Measurements from ENCODE around the gene ANTXR2.

DNA sequence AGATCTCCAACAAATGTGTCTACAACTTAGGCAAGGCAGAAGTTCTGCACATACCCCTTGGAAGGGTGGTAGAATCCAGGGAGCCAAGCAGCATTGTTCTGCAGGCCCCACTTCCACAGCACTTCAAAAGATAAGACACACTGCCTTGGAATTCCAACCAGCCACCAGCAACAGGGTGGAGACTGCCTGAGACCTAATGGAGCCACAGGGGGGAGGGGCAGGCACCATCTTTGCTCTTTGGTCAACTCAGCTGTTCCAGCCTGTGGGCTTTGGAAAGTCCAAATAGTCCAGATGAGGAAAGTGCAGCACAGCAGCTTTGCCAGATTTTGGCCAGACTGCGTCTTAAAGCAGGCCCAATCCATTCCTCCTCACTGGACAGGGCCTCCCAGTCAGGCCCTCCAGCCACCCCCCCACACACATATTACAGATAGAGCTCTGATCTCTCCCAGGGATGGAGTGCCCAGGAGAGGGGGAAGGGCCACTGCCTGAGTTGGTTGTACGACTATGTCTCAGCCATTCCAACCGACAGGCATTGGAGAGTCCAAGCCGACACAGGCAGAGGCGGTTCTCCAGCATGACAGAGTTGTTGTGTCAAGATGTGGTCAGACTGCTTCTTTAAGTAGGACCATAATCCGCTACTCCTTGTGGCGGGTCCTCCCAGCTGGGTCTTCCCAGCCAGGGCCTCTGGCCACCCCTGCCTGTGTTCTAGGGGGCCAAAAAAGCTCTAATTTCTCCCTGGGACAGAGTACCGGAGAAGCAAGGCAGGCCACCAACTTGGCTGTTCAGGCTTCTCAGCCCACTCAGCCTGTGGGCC is 42.5 kb upstream of the ANTXR2 start:
- TF ChIP-seq, protein P1, sequence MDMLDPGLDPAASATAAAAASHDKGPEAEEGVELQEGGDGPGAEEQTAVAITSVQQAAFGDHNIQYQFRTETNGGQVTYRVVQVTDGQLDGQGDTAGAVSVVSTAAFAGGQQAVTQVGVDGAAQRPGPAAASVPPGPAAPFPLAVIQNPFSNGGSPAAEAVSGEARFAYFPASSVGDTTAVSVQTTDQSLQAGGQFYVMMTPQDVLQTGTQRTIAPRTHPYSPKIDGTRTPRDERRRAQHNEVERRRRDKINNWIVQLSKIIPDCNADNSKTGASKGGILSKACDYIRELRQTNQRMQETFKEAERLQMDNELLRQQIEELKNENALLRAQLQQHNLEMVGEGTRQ (IDR thresholded peaks at IDR 0.05; ENCODE audit: low read length): no peak
- no peak for TF ChIP-seq MAX (IDR thresholded peaks at IDR 0.05)
- TF ChIP-seq SIRT6 (IDR thresholded peaks at IDR 0.05; ENCODE audit: low read length): no peak
- TF ChIP-seq, protein P2, sequence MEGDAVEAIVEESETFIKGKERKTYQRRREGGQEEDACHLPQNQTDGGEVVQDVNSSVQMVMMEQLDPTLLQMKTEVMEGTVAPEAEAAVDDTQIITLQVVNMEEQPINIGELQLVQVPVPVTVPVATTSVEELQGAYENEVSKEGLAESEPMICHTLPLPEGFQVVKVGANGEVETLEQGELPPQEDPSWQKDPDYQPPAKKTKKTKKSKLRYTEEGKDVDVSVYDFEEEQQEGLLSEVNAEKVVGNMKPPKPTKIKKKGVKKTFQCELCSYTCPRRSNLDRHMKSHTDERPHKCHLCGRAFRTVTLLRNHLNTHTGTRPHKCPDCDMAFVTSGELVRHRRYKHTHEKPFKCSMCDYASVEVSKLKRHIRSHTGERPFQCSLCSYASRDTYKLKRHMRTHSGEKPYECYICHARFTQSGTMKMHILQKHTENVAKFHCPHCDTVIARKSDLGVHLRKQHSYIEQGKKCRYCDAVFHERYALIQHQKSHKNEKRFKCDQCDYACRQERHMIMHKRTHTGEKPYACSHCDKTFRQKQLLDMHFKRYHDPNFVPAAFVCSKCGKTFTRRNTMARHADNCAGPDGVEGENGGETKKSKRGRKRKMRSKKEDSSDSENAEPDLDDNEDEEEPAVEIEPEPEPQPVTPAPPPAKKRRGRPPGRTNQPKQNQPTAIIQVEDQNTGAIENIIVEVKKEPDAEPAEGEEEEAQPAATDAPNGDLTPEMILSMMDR (IDR thresholded peaks at IDR 0.05; ENCODE audit: control extremely low read depth in 1 of 3, insufficient read depth in 1 of 3, low read depth in 1 of 3, low read length in 3 of 3): no peak
- no peak for TF ChIP-seq RAD21 (IDR thresholded peaks at IDR 0.05 in 1 of 2, conservative IDR thresholded peaks at IDR 0.05 in 1 of 2; ENCODE audit: low read depth in 2 of 2, low read length in 2 of 2)
- no peak for TF ChIP-seq POLR2AphosphoS5 (IDR thresholded peaks at IDR 0.05; ENCODE audit: low read depth, low read length)
- TF ChIP-seq JUN (IDR thresholded peaks at IDR 0.05; ENCODE audit: low read depth, low read length): no peak
- TF ChIP-seq EP300 (IDR thresholded peaks at IDR 0.05; ENCODE audit: borderline replicate concordance in 1 of 2, low read depth in 2 of 2, low read length in 2 of 2): no peak
- no peak for TF ChIP-seq CEBPB (IDR thresholded peaks at IDR 0.05; ENCODE audit: low read depth, low read length)
- TF ChIP-seq EZH2 (IDR thresholded peaks at IDR 0.05; ENCODE audit: low read depth, low read length, severe bottlenecking): no peak
- TF ChIP-seq KDM1A (IDR thresholded peaks at IDR 0.05; ENCODE audit: borderline replicate concordance, low read length): no peak
- no peak for TF ChIP-seq BCL11A (IDR thresholded peaks at IDR 0.05; ENCODE audit: low read depth in 2 of 2, low read length in 2 of 2)

Measured in H1 (cell line).